ENCODE measurements around the gene SYT2. TPM values are rescaled to one million over a fixed set of nuclear protein-coding genes. Genes with fewer than 3 reads are reported as not detected.
A peak's percentile ranks its signal among the peaks of the same experiment; 100 is the strongest.

The SYT2 gene
- polyA plus RNA-seq, 2 donors: 0.01 to 0.04 TPM

- 43 to 50% methylated on average over 1 of the region's 1 CpG for WGBS, 2 donors
- Histone ChIP-seq H3K9me3 (ENCODE audit: control insufficient read depth in 2 of 2, insufficient read depth in 1 of 2, low read depth in 1 of 2, low read length in 1 of 2) (no peaks in the 10 kb centered on the region), H3K27ac (ENCODE audit: low read depth in 2 of 2, low read length in 1 of 2) (peak overlapping the region in 1 of 2 donors; percentile 15), H3K36me3 (ENCODE audit: control insufficient read depth in 2 of 2, insufficient read depth in 2 of 2, low read length in 1 of 2) (peaks cover 0 to 7% of the 10 kb centered on the region in 2 donors), H3K27me3 (ENCODE audit: control insufficient read depth in 1 of 2, insufficient read depth in 2 of 2, low read length in 2 of 2) (no peaks in the 10 kb centered on the region), H3K4me1 (ENCODE audit: control insufficient read depth in 2 of 2, insufficient read depth in 2 of 2, low read length in 1 of 2) (peaks cover 0 to 3% of the 10 kb centered on the region in 2 donors), H3K4me3 (ENCODE audit: low read depth in 1 of 2, low read length in 2 of 2) (no peak overlapping the region)
Measured at GRCh38 chr1:202572867-202573266, 137.4 kb downstream of the SYT2 start.

- Histone ChIP-seq H3K27ac (ENCODE audit: low read depth in 2 of 2, low read length in 1 of 2) (no peak overlapping the region), H3K4me3 (ENCODE audit: low read depth in 1 of 2, low read length in 2 of 2) (no peak overlapping the region), H3K4me1 (ENCODE audit: control insufficient read depth in 2 of 2, insufficient read depth in 2 of 2, low read length in 1 of 2) (peaks cover 0 to 3% of the 10 kb centered on the region in 2 donors), H3K36me3 (ENCODE audit: control insufficient read depth in 2 of 2, insufficient read depth in 2 of 2, low read length in 1 of 2) (peaks cover 0 to 7% of the 10 kb centered on the region in 2 donors), H3K27me3 (ENCODE audit: control insufficient read depth in 1 of 2, insufficient read depth in 2 of 2, low read length in 2 of 2) (no peaks in the 10 kb centered on the region), H3K9me3 (ENCODE audit: control insufficient read depth in 2 of 2, insufficient read depth in 1 of 2, low read depth in 1 of 2, low read length in 1 of 2) (no peaks in the 10 kb centered on the region)
- WGBS, 2 donors: 67 to 68% methylated on average over 3 of the region's 3 CpGs
Measured at GRCh38 chr1:202571719-202572339, 138.4 kb downstream of the SYT2 start.

- Histone ChIP-seq H3K4me3 (ENCODE audit: low read depth in 1 of 2, low read length in 2 of 2) (no peak overlapping the region), H3K36me3 (ENCODE audit: control insufficient read depth in 2 of 2, insufficient read depth in 2 of 2, low read length in 1 of 2) (peaks cover 0 to 7% of the 10 kb centered on the region in 2 donors), H3K4me1 (ENCODE audit: control insufficient read depth in 2 of 2, insufficient read depth in 2 of 2, low read length in 1 of 2) (peaks cover 0 to 3% of the 10 kb centered on the region in 2 donors), H3K27ac (ENCODE audit: low read depth in 2 of 2, low read length in 1 of 2) (peak overlapping the region in 1 of 2 donors; percentile 2), H3K9me3 (ENCODE audit: control insufficient read depth in 2 of 2, insufficient read depth in 1 of 2, low read depth in 1 of 2, low read length in 1 of 2) (no peaks in the 10 kb centered on the region), H3K27me3 (ENCODE audit: control insufficient read depth in 1 of 2, insufficient read depth in 2 of 2, low read length in 2 of 2) (no peaks in the 10 kb centered on the region)
Measured at GRCh38 chr1:202569393-202570322, 140.6 kb downstream of the SYT2 start.

GRCh38 chr1:202568826-202569225, 141.4 kb downstream of the SYT2 start:
- no peak overlapping the region for H3K4me3 ChIP-seq (ENCODE audit: low read depth in 1 of 2, low read length in 2 of 2)
- peaks cover 0 to 3% of the 10 kb centered on the region in 2 donors for H3K4me1 ChIP-seq (ENCODE audit: control insufficient read depth in 2 of 2, insufficient read depth in 2 of 2, low read length in 1 of 2)
- H3K27ac ChIP-seq (ENCODE audit: low read depth in 2 of 2, low read length in 1 of 2): peak overlapping the region in 1 of 2 donors; percentile 6
- H3K36me3 ChIP-seq (ENCODE audit: control insufficient read depth in 2 of 2, insufficient read depth in 2 of 2, low read length in 1 of 2): peaks cover 0 to 9% of the 10 kb centered on the region in 2 donors
- 72% methylated on average over 4 of the region's 4 CpGs for WGBS, 2 donors
- H3K27me3 ChIP-seq (ENCODE audit: control insufficient read depth in 1 of 2, insufficient read depth in 2 of 2, low read length in 2 of 2): no peaks in the 10 kb centered on the region
- no peaks in the 10 kb centered on the region for H3K9me3 ChIP-seq (ENCODE audit: control insufficient read depth in 2 of 2, insufficient read depth in 1 of 2, low read depth in 1 of 2, low read length in 1 of 2)

- WGBS, 2 donors: 71 to 73% methylated on average over 2 of the region's 2 CpGs
- H3K36me3 ChIP-seq (ENCODE audit: control insufficient read depth in 2 of 2, insufficient read depth in 2 of 2, low read length in 1 of 2): peaks cover 0 to 9% of the 10 kb centered on the region in 2 donors
- peaks cover 0 to 3% of the 10 kb centered on the region in 2 donors for H3K4me1 ChIP-seq (ENCODE audit: control insufficient read depth in 2 of 2, insufficient read depth in 2 of 2, low read length in 1 of 2)
- H3K27me3 ChIP-seq (ENCODE audit: control insufficient read depth in 1 of 2, insufficient read depth in 2 of 2, low read length in 2 of 2): no peaks in the 10 kb centered on the region
- H3K4me3 ChIP-seq (ENCODE audit: low read depth in 1 of 2, low read length in 2 of 2): no peak overlapping the region
- no peak overlapping the region for H3K27ac ChIP-seq (ENCODE audit: low read depth in 2 of 2, low read length in 1 of 2)
- H3K9me3 ChIP-seq (ENCODE audit: control insufficient read depth in 2 of 2, insufficient read depth in 1 of 2, low read depth in 1 of 2, low read length in 1 of 2): no peaks in the 10 kb centered on the region
Measured at GRCh38 chr1:202568410-202568809, 141.8 kb downstream of the SYT2 start.

GRCh38 chr1:202567738-202568137, 142.5 kb downstream of the SYT2 start:
- WGBS, 2 donors: 70 to 72% methylated on average over 4 of the region's 4 CpGs
- Histone ChIP-seq H3K27me3 (ENCODE audit: control insufficient read depth in 1 of 2, insufficient read depth in 2 of 2, low read length in 2 of 2) (no peaks in the 10 kb centered on the region), H3K36me3 (ENCODE audit: control insufficient read depth in 2 of 2, insufficient read depth in 2 of 2, low read length in 1 of 2) (peaks cover 0 to 5% of the 10 kb centered on the region in 2 donors), H3K4me3 (ENCODE audit: low read depth in 1 of 2, low read length in 2 of 2) (no peak overlapping the region), H3K9me3 (ENCODE audit: control insufficient read depth in 2 of 2, insufficient read depth in 1 of 2, low read depth in 1 of 2, low read length in 1 of 2) (no peaks in the 10 kb centered on the region), H3K27ac (ENCODE audit: low read depth in 2 of 2, low read length in 1 of 2) (peak overlapping the region in 1 of 2 donors; percentile 38), H3K4me1 (ENCODE audit: control insufficient read depth in 2 of 2, insufficient read depth in 2 of 2, low read length in 1 of 2) (peaks cover 0 to 3% of the 10 kb centered on the region in 2 donors)

GRCh38 chr1:202565890-202566602, 144.2 kb downstream of the SYT2 start:
- Histone ChIP-seq H3K9me3 (ENCODE audit: control insufficient read depth in 2 of 2, insufficient read depth in 1 of 2, low read depth in 1 of 2, low read length in 1 of 2) (no peaks in the 10 kb centered on the region), H3K4me1 (ENCODE audit: control insufficient read depth in 2 of 2, insufficient read depth in 2 of 2, low read length in 1 of 2) (peaks cover 0 to 3% of the 10 kb centered on the region in 2 donors), H3K4me3 (ENCODE audit: low read depth in 1 of 2, low read length in 2 of 2) (no peak overlapping the region), H3K27ac (ENCODE audit: low read depth in 2 of 2, low read length in 1 of 2) (peak overlapping the region in 1 of 2 donors; percentile 30), H3K27me3 (ENCODE audit: control insufficient read depth in 1 of 2, insufficient read depth in 2 of 2, low read length in 2 of 2) (no peaks in the 10 kb centered on the region), H3K36me3 (ENCODE audit: control insufficient read depth in 2 of 2, insufficient read depth in 2 of 2, low read length in 1 of 2) (peaks cover 0 to 2% of the 10 kb centered on the region in 2 donors)
- 75 to 81% methylated on average over 2 of the region's 2 CpGs for WGBS, 2 donors

- H3K4me1 ChIP-seq (ENCODE audit: control insufficient read depth in 2 of 2, insufficient read depth in 2 of 2, low read length in 1 of 2): peaks cover 0 to 3% of the 10 kb centered on the region in 2 donors
- peaks cover 0 to 2% of the 10 kb centered on the region in 2 donors for H3K36me3 ChIP-seq (ENCODE audit: control insufficient read depth in 2 of 2, insufficient read depth in 2 of 2, low read length in 1 of 2)
- H3K27me3 ChIP-seq (ENCODE audit: control insufficient read depth in 1 of 2, insufficient read depth in 2 of 2, low read length in 2 of 2): no peaks in the 10 kb centered on the region
- H3K4me3 ChIP-seq (ENCODE audit: low read depth in 1 of 2, low read length in 2 of 2): no peak overlapping the region
- H3K27ac ChIP-seq (ENCODE audit: low read depth in 2 of 2, low read length in 1 of 2): peak overlapping the region in 1 of 2 donors; percentile 45
- H3K9me3 ChIP-seq (ENCODE audit: control insufficient read depth in 2 of 2, insufficient read depth in 1 of 2, low read depth in 1 of 2, low read length in 1 of 2): no peaks in the 10 kb centered on the region
- WGBS, 2 donors: 82 to 83% methylated on average over 2 of the region's 2 CpGs
Measured at GRCh38 chr1:202564958-202565495, 145.2 kb downstream of the SYT2 start.

GRCh38 chr1:202563818-202564217, 146.4 kb downstream of the SYT2 start:
- H3K27me3 ChIP-seq (ENCODE audit: control insufficient read depth in 1 of 2, insufficient read depth in 2 of 2, low read length in 2 of 2): no peaks in the 10 kb centered on the region
- WGBS, 2 donors: 78 to 83% methylated on average over 1 of the region's 1 CpG
- peaks cover 0 to 2% of the 10 kb centered on the region in 2 donors for H3K36me3 ChIP-seq (ENCODE audit: control insufficient read depth in 2 of 2, insufficient read depth in 2 of 2, low read length in 1 of 2)
- H3K27ac ChIP-seq (ENCODE audit: low read depth in 2 of 2, low read length in 1 of 2): no peak overlapping the region
- H3K4me1 ChIP-seq (ENCODE audit: control insufficient read depth in 2 of 2, insufficient read depth in 2 of 2, low read length in 1 of 2): no peaks in the 10 kb centered on the region
- H3K4me3 ChIP-seq (ENCODE audit: low read depth in 1 of 2, low read length in 2 of 2): no peak overlapping the region
- H3K9me3 ChIP-seq (ENCODE audit: control insufficient read depth in 2 of 2, insufficient read depth in 1 of 2, low read depth in 1 of 2, low read length in 1 of 2): no peaks in the 10 kb centered on the region
